Body of pancreas (tissue), 4 donors: Measurements from ENCODE around the gene SRSF9. TPM values are rescaled to one million over a fixed set of nuclear protein-coding genes. Genes with fewer than 3 reads are reported as not detected.

Experiments used
- ATAC-seq: fragments of 150-250 bp; one replicate; pipeline ENCODE4 v1.9.1; 2016
- DNase-seq, 4 donors: peaks; one replicate each; pipeline ENCODE4 v3.0.0-alpha.2; 2019
- H3K27ac ChIP-seq, 4 donors: fragments of 200-600 bp; sonication (generic); 1 replicate in 3 of 4; 2 replicates in 1 of 4; pipeline versions ENCODE4 v1.5.1 to v1.6.1; 2016 to 2019; ENCODE audit warnings: mild to moderate bottlenecking in 1 of 4, mixed read lengths in 1 of 4, moderate library complexity in 1 of 4
- H3K27me3 ChIP-seq, 2 donors: fragments of 200-600 bp; sonication (generic); one replicate each; pipeline ENCODE4 v1.6.0; 2016; ENCODE audit warnings: mild to moderate bottlenecking in 1 of 2
- H3K36me3 ChIP-seq, 2 donors: fragments of 200-600 bp; sonication (generic); replicated peaks in 1 of 2; 2 replicates each; pipeline ENCODE4 v1.5.1; 2016; ENCODE audit warnings: low read depth in 2 of 2; ENCODE audit not compliant: insufficient read depth in 1 of 2
- H3K4me1 ChIP-seq: fragments of 200-600 bp; sonication (generic); one replicate; pipeline ENCODE4 v1.6.0; 2016
- H3K4me3 ChIP-seq, 2 donors: fragments of 200-600 bp; sonication (generic); 1 replicate in 1 of 2; 2 replicates in 1 of 2; pipeline ENCODE4 v1.5.1; 2016 to 2019
- H3K9me3 ChIP-seq, 3 donors: fragments of 200-600 bp; sonication (generic); 1 replicate in 2 of 3; 2 replicates in 1 of 3; pipeline ENCODE4 v1.5.1; 2016
- POLR2A ChIP-seq, 3 donors: fragments of 450-650 bp; IDR thresholded peaks; one replicate each; pipeline ENCODE4 v1.6.1; 2016; ENCODE audit warnings: antibody characterized with exemption in 3 of 3, mild to moderate bottlenecking in 2 of 3
- WGBS, 2 donors: methylation state at CpG; one replicate each; pipeline ENCODE4 v1.1.5; 2017; 5-methylcytosine and 5-hydroxymethylcytosine counted together
- intact Hi-C: fragments of 100-400 bp; cut with DNase I; formaldehyde crosslinking; loops from one replicate; pipeline ENCODE4 v1.15.1; 2023
- total RNA-seq, 2 donors: library from RNA; depleted of rRNA; stranded (reverse); fragments of >200 nt; gene quantifications; one replicate each; pipeline ENCODE4 v1.1.0, GENCODE V29; 2016
- TF ChIP-seq, protein P1 (sequence below), 7 experiments: fragments of 450-650 bp in 4 of 7; fragments of 200-600 bp in 3 of 7; sonication (generic) in 3 of 7; IDR thresholded peaks; one replicate each; pipeline ENCODE4 v1.5.1; 2016 to 2019; ENCODE audit warnings: antibody characterized with exemption in 7 of 7

SRSF9 gene
- total RNA-seq, 2 donors from 2014 or later = 86.0 to 93.9 TPM

DNA sequence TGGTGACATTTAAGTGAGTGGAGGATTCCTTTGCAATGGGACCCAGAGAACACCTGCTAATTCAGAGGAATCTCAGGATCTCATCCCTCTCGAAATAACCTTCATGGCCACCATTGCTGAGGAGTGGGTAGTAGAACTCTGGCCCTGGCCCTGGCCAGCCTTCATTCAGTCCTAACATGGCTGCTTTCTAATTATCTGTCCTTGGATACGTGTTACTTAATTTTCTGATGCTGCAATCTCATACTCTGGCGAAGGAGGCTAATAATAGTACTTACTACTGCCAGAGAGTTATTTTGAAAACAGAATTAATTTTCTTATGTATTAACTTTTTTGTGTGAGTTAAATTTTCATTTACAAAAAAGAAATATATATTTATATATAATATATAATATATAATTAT lies 43.8 kb downstream of the SRSF9 start:
- WGBS, 2 donors = 59 to 60% methylated on average over 3 of the region's 3 CpGs
- Histone ChIP-seq H3K9me3 (no peaks in the 10 kb centered on the region), H3K36me3 (no peaks in the 10 kb centered on the region), H3K27ac (no peak overlapping the region), H3K27me3 (no peaks in the 10 kb centered on the region), H3K4me1 (no peaks in the 10 kb centered on the region), H3K4me3 (no peak overlapping the region)
- TF ChIP-seq, protein P1, sequence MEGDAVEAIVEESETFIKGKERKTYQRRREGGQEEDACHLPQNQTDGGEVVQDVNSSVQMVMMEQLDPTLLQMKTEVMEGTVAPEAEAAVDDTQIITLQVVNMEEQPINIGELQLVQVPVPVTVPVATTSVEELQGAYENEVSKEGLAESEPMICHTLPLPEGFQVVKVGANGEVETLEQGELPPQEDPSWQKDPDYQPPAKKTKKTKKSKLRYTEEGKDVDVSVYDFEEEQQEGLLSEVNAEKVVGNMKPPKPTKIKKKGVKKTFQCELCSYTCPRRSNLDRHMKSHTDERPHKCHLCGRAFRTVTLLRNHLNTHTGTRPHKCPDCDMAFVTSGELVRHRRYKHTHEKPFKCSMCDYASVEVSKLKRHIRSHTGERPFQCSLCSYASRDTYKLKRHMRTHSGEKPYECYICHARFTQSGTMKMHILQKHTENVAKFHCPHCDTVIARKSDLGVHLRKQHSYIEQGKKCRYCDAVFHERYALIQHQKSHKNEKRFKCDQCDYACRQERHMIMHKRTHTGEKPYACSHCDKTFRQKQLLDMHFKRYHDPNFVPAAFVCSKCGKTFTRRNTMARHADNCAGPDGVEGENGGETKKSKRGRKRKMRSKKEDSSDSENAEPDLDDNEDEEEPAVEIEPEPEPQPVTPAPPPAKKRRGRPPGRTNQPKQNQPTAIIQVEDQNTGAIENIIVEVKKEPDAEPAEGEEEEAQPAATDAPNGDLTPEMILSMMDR (IDR thresholded peaks at IDR 0.05) = no peak
- TF ChIP-seq POLR2A (IDR thresholded peaks at IDR 0.05) = no peak
- ATAC-seq (no peak), DNase-seq (no peak)
- intact Hi-C loops = no loop called here

DNA sequence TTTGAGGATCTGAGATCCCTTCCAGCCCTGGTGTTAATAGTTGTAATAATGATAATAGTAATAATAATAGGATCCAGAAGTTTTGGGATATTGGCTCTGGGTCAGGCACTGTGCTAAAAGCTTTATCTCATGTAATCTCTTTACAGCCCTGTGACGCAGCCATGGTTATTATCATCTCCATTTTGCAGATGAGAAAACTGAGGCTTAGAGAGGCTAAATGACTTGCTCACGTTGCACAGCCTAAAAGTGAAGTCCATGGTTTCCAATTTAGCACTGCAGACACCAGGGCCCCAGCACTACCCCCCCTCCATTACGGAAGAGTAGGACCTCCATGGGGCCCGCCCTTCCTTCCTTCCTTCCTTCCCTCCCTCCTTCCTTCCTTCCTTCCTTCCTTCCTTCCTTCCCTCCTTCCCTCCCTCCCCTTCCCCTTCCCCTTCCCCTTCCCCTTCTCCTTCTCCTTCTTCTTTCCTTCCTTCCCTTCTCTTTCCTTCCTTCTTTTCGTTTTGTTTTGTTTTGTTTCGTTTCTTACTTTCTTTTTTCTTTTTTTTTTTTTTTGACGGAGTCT lies 46.6 kb downstream of the SRSF9 start:
- intact Hi-C loops = no loop called here
- no peak overlapping the region for H3K4me3 ChIP-seq
- no peak for ATAC-seq

DNA sequence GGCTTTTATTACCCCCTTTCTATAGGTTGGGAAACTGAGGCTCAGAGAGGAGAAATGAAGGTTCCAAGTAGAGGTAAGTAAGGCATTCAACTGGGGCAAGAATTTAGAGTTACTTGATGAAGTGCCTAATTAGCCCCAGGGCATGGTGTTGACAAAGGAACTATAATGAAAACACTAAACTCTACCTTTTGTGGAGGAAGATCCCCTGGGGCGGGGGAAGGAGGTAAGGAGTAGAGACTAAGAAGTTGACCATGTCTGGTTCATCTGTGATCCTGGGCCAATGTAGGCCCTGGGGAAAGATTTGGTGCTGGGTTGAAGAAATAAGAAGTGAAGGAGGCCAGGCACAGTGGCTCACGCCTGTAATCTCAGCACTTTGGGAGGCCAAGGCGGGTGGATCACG lies 47.8 kb downstream of the SRSF9 start:
- intact Hi-C loops = no loop called here
- Histone ChIP-seq H3K4me3 (no peak overlapping the region), H3K4me1 (no peaks in the 10 kb centered on the region), H3K27me3 (no peaks in the 10 kb centered on the region), H3K36me3 (no peaks in the 10 kb centered on the region), H3K9me3 (no peaks in the 10 kb centered on the region), H3K27ac (no peak overlapping the region)
- TF ChIP-seq POLR2A (IDR thresholded peaks at IDR 0.05) = no peak
- TF ChIP-seq, protein P1 (IDR thresholded peaks at IDR 0.05) = no peak
- DNase-seq (no peak), ATAC-seq (no peak)
- WGBS, 2 donors = 88% methylated on average over 4 of the region's 4 CpGs

More for the DNA sequence above, 46.6 kb downstream of the SRSF9 start:
- WGBS, 2 donors = 75 to 88% methylated on average over 5 to 7 of the region's 7 CpGs
- no peak overlapping the region for H3K27ac ChIP-seq
- no peaks in the 10 kb centered on the region for H3K4me1 ChIP-seq
- no peaks in the 10 kb centered on the region for H3K36me3 ChIP-seq
- H3K9me3 ChIP-seq = no peaks in the 10 kb centered on the region
- TF ChIP-seq, protein P1 (IDR thresholded peaks at IDR 0.05) = no peak
- no peak for TF ChIP-seq POLR2A (IDR thresholded peaks at IDR 0.05)
- no peak for DNase-seq
- H3K27me3 ChIP-seq = no peaks in the 10 kb centered on the region

DNA sequence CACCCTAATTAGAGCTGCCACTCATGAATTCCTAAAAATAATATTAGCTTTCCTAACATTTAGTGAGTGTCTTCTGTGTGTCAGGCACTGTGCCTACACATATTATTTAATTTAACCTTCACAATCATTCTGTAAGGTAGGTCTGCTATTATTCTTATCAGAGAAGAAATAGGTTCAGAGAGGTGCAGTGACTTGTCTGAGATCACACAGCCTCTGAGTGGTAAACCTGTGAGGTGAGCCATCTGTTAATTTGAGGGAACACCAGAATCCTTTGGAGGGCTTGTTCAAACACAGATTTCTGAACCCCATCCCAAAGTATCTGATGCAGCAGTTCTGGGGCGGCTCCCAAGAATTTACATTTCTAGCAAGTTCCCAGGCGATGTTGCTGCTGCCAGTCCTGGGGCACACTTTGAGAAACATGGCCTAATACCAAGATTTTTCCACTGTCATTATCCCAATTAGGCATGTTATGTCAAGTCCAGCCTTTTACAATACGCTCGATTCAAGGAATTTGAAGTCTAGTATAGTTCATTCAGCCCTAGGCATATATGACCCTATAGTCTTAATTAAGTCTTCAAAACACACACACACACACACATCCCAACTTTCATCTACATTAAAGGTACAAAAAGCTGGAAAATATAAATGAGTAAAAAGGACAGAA lies 51.5 kb downstream of the SRSF9 start:
- ATAC-seq = no peak
- Histone ChIP-seq H3K36me3 (no peaks in the 10 kb centered on the region), H3K4me1 (peaks cover 11% of the 10 kb centered on the region), H3K27ac (no peak overlapping the region), H3K4me3 (no peak overlapping the region), H3K27me3 (no peaks in the 10 kb centered on the region), H3K9me3 (no peaks in the 10 kb centered on the region)
- 88 to 90% methylated on average over 4 of the region's 4 CpGs for WGBS, 2 donors
- DNase-seq = no peak
- TF ChIP-seq, protein P1 (IDR thresholded peaks at IDR 0.05) = no peak
- intact Hi-C loops = no loop called here
